ENCODE results near the gene STIM1. TPM values are rescaled to one million over a fixed set of nuclear protein-coding genes. Genes with fewer than 3 reads are reported as not detected.
"Not testable (repeated sequence)": the region's sequence is repeated elsewhere in the genome, so short reads cannot be mapped to it uniquely, and the experiment has no call there.

The STIM1 gene
- total RNA-seq, 1 experiment from 2014 or later: 18.1 TPM

- no peak for DNase-seq (ENCODE audit: low read depth)
Measured at GRCh38 chr11:3853899-3854659, 1.4 kb upstream of the STIM1 start.

DNA sequence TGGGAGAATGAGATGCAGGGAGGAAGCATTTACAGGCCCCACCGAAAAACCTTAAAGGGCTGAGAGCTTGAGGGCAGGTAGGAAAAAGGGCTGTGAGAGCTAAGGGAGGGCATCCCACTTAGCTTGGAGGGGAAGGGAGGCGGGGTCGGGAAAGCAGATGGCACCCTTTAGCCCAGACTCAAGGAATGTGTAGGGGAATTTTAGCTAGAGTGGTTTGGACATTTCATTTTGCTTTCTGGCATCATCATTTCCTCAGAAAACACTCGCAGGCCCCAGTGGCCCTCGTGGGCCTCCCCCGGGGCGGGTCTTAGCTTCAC lies 846 bp upstream of the STIM1 start:
- DNase-seq (ENCODE audit: low read depth): no peak

GRCh38 chr11:3855808-3856491 lies 486 bp downstream of the STIM1 start:
- DNase-seq (ENCODE audit: low read depth): peak; percentile 53

DNA sequence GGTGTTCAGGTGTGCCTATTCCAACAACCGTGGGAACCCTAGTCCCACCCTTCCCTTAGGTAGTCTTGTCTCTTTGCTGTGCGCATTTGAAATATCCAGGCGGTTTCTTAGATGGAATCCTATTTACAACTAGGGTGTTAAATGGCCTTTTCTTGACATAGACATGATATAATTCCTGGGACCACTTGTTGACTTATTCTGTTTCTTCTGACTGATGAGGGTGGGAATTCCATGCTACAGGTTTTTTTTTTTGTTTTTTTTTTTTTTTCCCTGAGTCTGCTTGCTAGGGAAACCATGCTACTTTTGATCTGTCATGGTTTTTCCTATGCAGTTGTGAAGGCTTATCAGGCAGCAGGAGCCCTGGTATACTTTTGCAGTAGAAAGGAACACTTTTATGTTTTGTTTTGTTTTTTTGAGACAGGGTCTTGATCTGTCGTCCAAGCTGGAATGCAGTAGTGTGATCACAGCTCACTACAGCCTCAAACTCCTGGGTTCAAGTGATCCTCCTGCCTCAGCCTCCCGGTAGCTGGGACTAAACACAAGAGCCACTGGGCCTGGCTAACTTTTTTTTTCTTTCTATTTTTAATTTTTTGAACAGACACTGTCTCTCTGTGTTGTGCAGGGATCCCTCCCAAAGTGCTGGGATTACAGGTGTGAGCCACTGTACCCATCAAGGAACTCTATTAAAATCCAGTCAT lies 1.5 kb downstream of the STIM1 start:
- DNase-seq (ENCODE audit: low read depth): no peak

DNA sequence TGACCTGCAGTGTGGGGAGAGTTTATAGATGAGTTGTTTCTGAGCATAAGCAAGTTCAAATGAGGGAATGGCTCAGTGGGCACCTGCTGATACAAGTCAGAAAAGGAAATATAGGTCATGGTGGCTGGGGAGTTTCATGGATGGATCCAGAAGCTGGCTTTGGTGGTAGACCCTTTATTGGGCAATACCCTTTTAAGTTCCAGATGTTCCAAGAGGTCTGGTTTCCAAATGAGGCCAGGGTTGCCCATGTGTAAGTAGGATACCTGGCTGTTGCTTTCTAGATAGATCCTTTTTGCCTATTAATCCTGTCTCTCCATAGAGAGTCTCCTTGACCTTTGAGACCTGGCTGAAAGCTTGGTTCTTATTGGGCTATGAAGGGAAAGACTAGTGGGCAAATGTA lies 2.2 kb downstream of the STIM1 start:
- no peak for DNase-seq (ENCODE audit: low read depth)

- no peak for DNase-seq (ENCODE audit: low read depth)
Measured at GRCh38 chr11:3859373-3859881, 4.0 kb downstream of the STIM1 start.

DNA sequence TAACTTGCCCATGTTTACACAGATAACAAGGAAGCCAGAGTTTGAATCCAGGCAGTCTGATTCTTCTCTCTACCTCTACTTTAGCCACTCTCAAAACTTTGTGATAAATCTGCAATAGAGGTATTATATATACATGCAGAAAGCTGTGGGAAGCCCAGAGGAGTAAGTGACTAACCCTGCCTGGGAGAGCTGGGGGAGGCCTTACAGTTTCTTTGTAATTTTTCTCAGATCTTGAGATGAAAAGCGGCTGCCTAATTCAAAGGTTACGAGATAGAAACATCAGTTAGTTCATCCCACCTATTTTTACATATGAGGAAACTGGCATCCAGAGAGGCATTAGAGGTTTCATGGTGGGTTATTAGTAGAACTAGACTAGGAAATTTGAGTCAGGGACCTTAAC lies 4.9 kb downstream of the STIM1 start:
- DNase-seq (ENCODE audit: low read depth): no peak

DNA sequence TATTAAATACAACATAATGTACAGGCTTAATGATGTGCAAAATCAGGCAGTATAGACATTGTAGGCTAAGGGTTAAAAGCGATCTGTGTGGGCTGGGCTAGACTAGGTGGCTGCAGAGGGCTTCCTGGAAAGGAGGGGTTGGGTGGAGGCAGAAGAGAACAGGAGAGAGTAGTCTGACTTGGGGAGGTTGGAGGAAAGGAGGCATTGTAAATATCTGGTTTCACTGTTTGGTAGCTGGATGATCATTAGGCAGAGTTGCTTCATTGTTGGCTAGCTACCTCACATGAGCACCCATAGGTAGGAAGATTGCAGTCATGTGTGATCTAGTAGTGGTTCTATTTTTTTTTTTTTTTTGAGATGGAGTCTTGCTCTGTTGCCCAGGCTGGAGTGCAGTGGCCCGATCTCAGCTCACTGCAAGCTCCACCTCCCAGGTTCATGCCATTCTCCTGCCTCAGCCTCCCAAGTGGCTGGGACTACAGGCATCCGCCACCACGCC lies 5.5 kb downstream of the STIM1 start:
- DNase-seq (ENCODE audit: low read depth): not testable (repeated sequence)

DNA sequence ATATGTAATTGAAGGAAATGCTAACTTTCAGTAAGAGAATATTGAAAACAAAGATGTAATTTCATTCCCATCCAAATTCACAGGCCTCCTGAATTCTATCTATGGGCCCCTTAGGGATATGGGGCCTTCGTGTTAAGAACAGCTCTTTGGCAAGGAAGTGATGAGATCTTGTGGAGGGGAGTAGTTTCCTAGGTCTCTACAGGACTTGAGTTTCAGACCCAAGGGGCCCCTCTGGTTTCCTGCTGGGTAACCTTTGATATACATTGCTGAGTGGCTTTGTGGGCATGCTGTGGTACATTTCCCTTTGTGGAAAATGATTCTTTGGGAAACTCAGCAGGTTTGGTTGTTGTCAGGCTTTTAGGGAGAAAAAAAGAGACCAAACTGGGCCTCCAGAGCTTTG lies 6.2 kb downstream of the STIM1 start:
- no peak for DNase-seq (ENCODE audit: low read depth)

DNA sequence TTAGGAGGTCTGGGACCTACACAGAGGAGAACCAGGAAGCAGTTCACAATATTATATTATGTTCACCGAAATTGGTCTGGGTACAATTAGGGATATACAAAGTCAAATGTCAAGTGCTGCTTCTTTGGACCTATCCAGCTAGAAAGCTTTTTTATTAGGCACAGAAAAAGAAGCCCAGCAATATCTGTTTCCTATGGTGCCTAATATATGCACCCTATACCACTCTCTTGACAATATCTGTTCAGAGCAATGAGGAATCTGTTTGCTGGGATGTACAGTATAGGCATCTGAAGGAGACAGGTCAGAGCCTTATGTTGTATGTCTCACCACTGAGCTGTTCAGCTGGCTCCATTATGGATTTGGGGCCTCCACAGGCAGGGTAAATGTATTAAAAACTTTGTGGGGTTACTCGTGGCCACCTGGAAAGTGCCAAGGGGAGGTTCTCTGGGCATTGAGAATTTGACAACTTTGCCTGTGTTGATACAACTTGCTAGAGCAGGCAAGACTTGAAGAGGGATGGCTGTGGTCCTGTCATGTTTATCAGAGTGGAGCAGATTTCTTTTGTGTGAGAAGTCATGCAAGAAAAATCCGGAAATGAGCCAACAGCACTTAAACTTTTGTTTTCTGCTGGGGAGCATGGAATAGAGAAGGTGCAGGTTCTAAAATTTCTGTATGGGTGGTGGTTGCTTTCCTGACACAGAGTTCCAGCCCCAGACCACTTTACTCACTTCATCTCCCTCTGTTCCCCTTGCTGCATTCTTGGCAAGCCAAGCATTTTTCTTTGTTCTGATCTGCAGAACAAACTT lies 10.1 kb downstream of the STIM1 start:
- DNase-seq (ENCODE audit: low read depth): peak; percentile 76

DNA sequence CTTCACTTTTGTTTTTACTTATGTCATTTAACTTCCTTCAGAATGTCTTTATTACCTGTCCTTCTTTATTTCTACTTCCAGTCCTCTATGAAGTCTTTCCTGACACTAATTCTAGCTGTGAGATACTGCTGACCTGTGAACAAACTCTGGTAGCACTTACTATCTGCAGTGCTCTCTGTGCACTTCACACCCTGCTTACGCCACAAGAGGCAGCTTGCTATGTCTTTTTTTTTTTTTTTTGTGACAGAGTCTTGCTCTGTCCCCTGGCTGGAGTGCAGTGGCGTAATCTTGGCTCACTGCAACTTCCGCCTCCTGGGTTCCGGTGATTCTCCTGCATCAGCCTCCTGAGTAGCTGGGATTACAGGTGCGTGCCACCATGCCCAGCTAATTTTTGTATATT lies 10.7 kb downstream of the STIM1 start:
- no peak for DNase-seq (ENCODE audit: low read depth)

DNA sequence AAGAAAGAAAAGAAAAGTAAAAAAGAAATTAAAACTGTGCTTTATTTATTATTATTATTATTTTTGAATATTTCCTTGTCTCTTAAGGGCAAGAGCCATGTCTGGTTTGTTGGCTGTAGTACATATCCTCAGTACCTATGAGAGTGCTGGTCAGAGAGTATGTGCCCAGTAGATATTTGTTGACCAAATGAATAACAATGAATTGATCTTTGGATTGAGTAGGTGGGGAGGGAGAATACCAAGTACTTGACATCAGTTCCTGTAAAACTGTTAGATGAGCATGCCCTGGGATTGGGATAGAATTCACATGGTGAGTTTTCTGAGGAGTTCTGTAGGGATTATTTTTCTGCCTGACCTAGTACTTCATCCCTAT lies 11.4 kb downstream of the STIM1 start:
- DNase-seq (ENCODE audit: low read depth): no peak

DNA sequence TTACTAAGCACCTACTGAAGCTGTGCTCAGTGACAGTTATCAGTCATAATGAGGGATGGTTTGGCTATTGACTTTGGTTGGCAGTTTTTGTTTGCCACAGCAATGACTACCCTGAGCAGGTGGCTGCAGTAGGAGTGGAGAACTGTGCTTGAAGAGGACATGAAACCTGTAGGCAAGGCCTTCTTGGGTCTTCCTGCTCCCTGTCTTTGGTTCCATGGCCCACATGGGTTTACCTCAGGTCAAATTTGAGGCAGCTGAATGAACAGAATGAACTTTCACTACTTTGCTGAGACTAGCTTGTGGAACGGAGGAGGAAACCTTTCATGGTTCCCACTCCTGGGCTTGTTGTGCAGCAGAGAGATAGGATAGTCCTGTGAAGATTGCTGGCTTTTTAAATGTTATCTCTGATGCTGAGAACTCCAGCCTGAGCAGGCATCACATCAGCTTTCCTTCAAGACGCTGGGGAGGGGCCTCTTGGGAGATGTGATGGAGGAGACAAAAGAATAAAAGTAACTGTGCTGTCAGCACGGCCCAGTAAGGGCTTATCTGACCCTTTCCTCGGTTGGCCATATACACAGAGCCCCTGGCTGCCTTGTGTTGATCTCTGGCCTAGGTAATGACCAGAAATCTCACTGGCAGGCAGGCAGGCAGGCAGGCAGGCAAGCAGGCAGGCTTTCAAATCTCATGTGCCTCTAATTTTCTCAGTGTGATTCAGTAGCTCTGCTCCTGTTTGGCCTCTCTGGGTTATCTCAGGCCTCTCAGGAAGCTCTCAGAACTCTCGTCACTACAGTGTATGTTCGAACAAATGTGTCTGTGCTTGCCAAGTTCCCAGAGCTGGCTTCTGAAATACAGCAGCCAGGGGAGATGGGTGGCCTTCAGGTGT lies 12.0 kb downstream of the STIM1 start:
- DNase-seq (ENCODE audit: low read depth): no peak

DNA sequence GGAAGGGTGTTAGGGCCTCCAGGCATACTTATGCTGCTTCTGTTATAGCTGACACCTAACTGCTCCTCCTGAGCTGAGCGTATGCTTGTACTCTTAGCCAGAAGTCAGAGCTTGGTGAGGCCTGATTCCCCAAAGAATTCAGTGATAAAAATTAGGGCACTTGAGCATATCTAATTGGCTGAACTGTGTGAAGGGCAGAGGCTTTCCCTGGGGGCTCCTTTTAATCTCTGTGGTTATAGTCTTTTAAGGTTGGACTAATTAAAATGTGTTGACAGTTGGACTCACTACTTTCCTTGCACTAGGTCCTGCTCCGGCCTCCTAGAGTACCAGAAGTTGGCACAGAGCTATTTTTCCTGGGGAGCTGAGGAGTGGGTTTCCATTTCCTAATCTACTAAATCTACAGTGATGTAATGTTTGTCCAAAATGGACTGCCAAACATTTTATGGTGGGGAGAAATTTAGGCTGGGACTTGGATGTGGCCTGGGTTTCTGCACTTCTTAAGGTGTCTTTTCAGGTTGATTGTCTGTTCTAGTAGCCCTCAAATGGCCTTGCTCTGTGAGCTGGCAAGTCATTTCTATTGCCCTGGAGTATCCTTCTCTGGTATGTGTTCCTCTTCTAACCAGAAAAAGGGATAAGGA lies 18.4 kb downstream of the STIM1 start:
- no peak for DNase-seq (ENCODE audit: low read depth)

GRCh38 chr11:3876613-3877012 lies 21.1 kb downstream of the STIM1 start:
- no peak for DNase-seq (ENCODE audit: low read depth)

DNA sequence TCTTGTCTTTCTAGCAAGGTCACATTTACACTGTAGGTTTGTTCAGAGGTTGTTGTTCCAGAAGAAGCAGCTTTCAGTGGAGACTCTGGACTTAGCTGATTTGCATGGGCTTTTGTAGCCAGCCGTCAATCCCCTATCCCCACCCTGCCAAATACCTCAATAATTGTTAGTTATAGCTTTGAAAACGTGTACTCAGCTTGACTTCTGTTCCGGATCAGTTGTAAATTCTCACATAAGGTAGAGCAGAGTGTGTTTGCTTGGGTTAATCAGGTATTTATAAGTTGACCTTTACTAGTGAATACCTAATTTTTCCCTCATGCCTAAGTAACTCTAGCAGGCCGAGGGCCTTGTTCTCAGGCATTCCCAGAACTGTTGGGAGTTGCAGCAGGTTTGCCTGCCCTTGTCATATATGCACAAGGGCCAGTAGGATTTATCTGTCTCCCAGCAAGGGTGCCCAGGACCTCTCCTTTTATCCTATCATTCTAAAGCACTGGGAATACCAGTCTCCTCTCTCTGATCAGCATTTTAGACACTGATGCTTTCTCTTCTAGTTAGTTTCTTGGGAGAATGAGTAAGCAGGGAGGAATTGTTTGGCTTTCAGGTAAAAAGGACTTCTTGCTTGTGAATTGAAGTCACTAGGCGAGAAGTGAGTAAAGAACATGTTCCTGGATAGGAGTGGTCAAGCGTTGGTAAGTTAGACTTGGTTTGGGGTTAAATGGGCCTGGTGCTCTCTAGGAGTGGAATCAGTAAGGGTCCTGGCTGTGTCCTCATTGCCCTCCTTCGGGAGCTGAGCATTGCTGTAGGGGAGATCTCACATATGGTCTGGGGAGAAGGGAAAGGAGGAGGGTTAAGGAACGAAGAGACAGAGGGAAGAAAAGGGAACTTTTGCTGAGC lies 22.1 kb downstream of the STIM1 start:
- DNase-seq (ENCODE audit: low read depth): no peak

- DNase-seq (ENCODE audit: low read depth): no peak
Measured at GRCh38 chr11:3878258-3878584, 22.8 kb downstream of the STIM1 start.

GRCh38 chr11:3879216-3879966 lies 23.9 kb downstream of the STIM1 start:
- DNase-seq (ENCODE audit: low read depth): no peak

All from HT1080 (cell line).